ENCODE measurements around the gene PLD1. TPM values are rescaled to one million over a fixed set of nuclear protein-coding genes. Genes with fewer than 3 reads are reported as not detected.
A peak's percentile ranks its signal among the peaks of the same experiment; 100 is the strongest.

PLD1 gene
- total and polyA plus RNA-seq, 2 of the 8 experiments (the other 6 are each of a cell fraction or from before 2014, with no cell fraction given) = 1.2 to 2.6 TPM

- no peak overlapping the region for H3K27ac ChIP-seq (ENCODE audit: low read depth, low read length)
- ChIA-PET POLR2A (ENCODE audit: partially characterized antibody) (no interaction called here), CTCF (ENCODE audit: partially characterized antibody) (interaction anchor here (0.6 to 5.0 kb wide), 9 partner anchors 10 to 160 kb away, joined by 3 to 38 read pairs (median 6); no protein-coding TSS in a partner anchor)
- DNase-seq (ENCODE audit: low read depth in 1 of 2, low spot score in 2 of 2) (no peak), FAIRE-seq (no peak)
- H3K9ac ChIP-seq (replicated peaks in 1 of 4; ENCODE audit: extremely low read depth in 1 of 4, low read depth in 3 of 4, low read length in 3 of 4) = peak overlapping the region in 1 of 4 experiments; percentile 21; a peak in 1 of 7 replicates
- no peak overlapping the region for H2BK12ac ChIP-seq (ENCODE audit: low read depth, low read length)
- H3K4me3 ChIP-seq (ENCODE audit: extremely low read depth in 1 of 4, insufficient read depth in 2 of 4, low read depth in 3 of 4, low read length in 4 of 4) = no peak overlapping the region
- no peak overlapping the region for H4K5ac ChIP-seq (ENCODE audit: insufficient read length, low read depth, low read length)
- H3K4me2 ChIP-seq (ENCODE audit: insufficient read depth in 1 of 2, low read depth in 2 of 2, low read length in 2 of 2) = no peak overlapping the region
- no peak overlapping the region for H2AK5ac ChIP-seq (ENCODE audit: low read depth, low read length)
- no peaks in the 10 kb centered on the region for H3K36me3 ChIP-seq (ENCODE audit: control insufficient read depth in 2 of 4, insufficient read depth in 4 of 4, low read length in 3 of 4)
- no peak overlapping the region for H2BK15ac ChIP-seq (ENCODE audit: low read length)
- H4K20me1 ChIP-seq (replicated peaks in 1 of 2; ENCODE audit: control insufficient read depth in 1 of 2, insufficient read depth in 2 of 2, low read length in 2 of 2) = no peaks in the 10 kb centered on the region
- no peak overlapping the region for H3K4ac ChIP-seq (replicated peaks; ENCODE audit: insufficient read length, low read depth, low read length)
- H2BK20ac ChIP-seq (ENCODE audit: low read length) = no peak overlapping the region
- peaks cover 2 to 8% (median 7%) of the 10 kb centered on the region in 4 experiments; a peak in 5 of 7 replicates for H3K4me1 ChIP-seq (replicated peaks in 1 of 4; ENCODE audit: control insufficient read depth in 3 of 4, insufficient read depth in 4 of 4, low read length in 3 of 4)
- H3K79me2 ChIP-seq (ENCODE audit: control insufficient read depth in 1 of 2, insufficient read depth in 2 of 2, low read length in 2 of 2) = no peaks in the 10 kb centered on the region
- H3K9me3 ChIP-seq (ENCODE audit: insufficient read depth in 2 of 2, low read depth in 1 of 2, low read length in 1 of 2) = no peaks in the 10 kb centered on the region
- no peak overlapping the region for H2BK120ac ChIP-seq (replicated peaks; ENCODE audit: low read depth, low read length)
- H3K79me1 ChIP-seq (ENCODE audit: low read depth, low read length) = no peaks in the 10 kb centered on the region
- H3K56ac ChIP-seq (replicated peaks; ENCODE audit: insufficient read length, low read depth, low read length) = no peak overlapping the region
- no peak overlapping the region for H4K8ac ChIP-seq (ENCODE audit: extremely low read depth, insufficient read depth, low read length)
- no peak overlapping the region for H4K91ac ChIP-seq (replicated peaks; ENCODE audit: insufficient read length, low read length)
- no peaks in the 10 kb centered on the region for H3K27me3 ChIP-seq (replicated peaks in 1 of 4; ENCODE audit: control insufficient read depth in 3 of 4, extremely low read depth in 1 of 4, insufficient read depth in 3 of 4, low read length in 3 of 4)
- 85% methylated on average over 6 of the region's 6 CpGs; no CpG with 5 or more reads in 1 of the 2 experiments for WGBS, 2 experiments (ENCODE audit: extremely low coverage in 1 of 2, insufficient coverage in 1 of 2, insufficient read length in 1 of 2, insufficient replicate concordance in 2 of 2, low coverage in 1 of 2, low lambda C conversion rate in 2 of 2, missing lambda C conversion rate in 1 of 2)
- H2BK5ac ChIP-seq (ENCODE audit: low read depth, low read length) = no peak overlapping the region
- H2AFZ ChIP-seq (ENCODE audit: low read length) = no peak overlapping the region
- no peaks in the 10 kb centered on the region for H3K23me2 ChIP-seq (ENCODE audit: low read depth, low read length)
- no peak for TF ChIP-seq BCL11A (IDR thresholded peaks at IDR 0.05; ENCODE audit: low read depth in 2 of 2, low read length in 2 of 2)
- no peak for TF ChIP-seq SIX5 (IDR thresholded peaks at IDR 0.05; ENCODE audit: low read depth, low read length)
- TF ChIP-seq CREB1 (IDR thresholded peaks at IDR 0.05) = no peak
- no peak for TF ChIP-seq SAP30 (IDR thresholded peaks at IDR 0.05; ENCODE audit: insufficient read depth, insufficient replicate concordance, low read length)
- no peak for TF ChIP-seq CTBP2 (IDR thresholded peaks at IDR 0.05; ENCODE audit: borderline replicate concordance, insufficient read depth, insufficient read length, low read length)
- no peak for TF ChIP-seq SIRT6 (IDR thresholded peaks at IDR 0.05; ENCODE audit: low read length)
- no peak for TF ChIP-seq SUZ12 (IDR thresholded peaks at IDR 0.05; ENCODE audit: low read length)
- no peak for TF ChIP-seq HDAC6 (IDR thresholded peaks at IDR 0.05; ENCODE audit: low read depth, low read length)
- no peak for TF ChIP-seq ATF2 (IDR thresholded peaks at IDR 0.05; ENCODE audit: low read length)
- TF ChIP-seq MAX (IDR thresholded peaks at IDR 0.05) = no peak
- no peak for TF ChIP-seq CEBPB (IDR thresholded peaks at IDR 0.05; ENCODE audit: low read depth, low read length)
- no peak for TF ChIP-seq MAFK (IDR thresholded peaks at IDR 0.05; ENCODE audit: low read depth, low read length)
- TF ChIP-seq RXRA (IDR thresholded peaks at IDR 0.05; ENCODE audit: insufficient read depth, low read depth, low read length) = no peak
- H3K23ac ChIP-seq (ENCODE audit: insufficient read length) = no peak overlapping the region
- no peak overlapping the region for H3K14ac ChIP-seq (ENCODE audit: insufficient read length)
- H3K18ac ChIP-seq (ENCODE audit: extremely low read depth, low read length) = no peak overlapping the region
Measured at GRCh38 chr3:171774521-171774920, 35.8 kb downstream of the PLD1 start.

Data from H1 (cell line).